Measurements from ENCODE around the gene RMI1. TPM values are rescaled to one million over a fixed set of nuclear protein-coding genes. Genes with fewer than 3 reads are reported as not detected.
A peak's percentile ranks its signal among the peaks of the same experiment; 100 is the strongest.

The RMI1 gene
- total RNA-seq, 1 donor, result 7.8 TPM

- H3K4me3 ChIP-seq (ENCODE audit: low read depth, low read length), result peak overlapping the region; percentile 72
- DNase-seq (ENCODE audit: low read depth), result no peak
- TF ChIP-seq, protein P1, sequence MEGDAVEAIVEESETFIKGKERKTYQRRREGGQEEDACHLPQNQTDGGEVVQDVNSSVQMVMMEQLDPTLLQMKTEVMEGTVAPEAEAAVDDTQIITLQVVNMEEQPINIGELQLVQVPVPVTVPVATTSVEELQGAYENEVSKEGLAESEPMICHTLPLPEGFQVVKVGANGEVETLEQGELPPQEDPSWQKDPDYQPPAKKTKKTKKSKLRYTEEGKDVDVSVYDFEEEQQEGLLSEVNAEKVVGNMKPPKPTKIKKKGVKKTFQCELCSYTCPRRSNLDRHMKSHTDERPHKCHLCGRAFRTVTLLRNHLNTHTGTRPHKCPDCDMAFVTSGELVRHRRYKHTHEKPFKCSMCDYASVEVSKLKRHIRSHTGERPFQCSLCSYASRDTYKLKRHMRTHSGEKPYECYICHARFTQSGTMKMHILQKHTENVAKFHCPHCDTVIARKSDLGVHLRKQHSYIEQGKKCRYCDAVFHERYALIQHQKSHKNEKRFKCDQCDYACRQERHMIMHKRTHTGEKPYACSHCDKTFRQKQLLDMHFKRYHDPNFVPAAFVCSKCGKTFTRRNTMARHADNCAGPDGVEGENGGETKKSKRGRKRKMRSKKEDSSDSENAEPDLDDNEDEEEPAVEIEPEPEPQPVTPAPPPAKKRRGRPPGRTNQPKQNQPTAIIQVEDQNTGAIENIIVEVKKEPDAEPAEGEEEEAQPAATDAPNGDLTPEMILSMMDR (IDR thresholded peaks at IDR 0.05; ENCODE audit: insufficient read depth, low read depth, low read length), result no peak
These were observed 23.4 kb upstream of the RMI1 start for GRCh38 chr9:83957248-83957513.

GRCh38 chr9:83959061-83959460 is 21.5 kb upstream of the RMI1 start:
- no peak overlapping the region for H3K4me3 ChIP-seq (ENCODE audit: low read depth, low read length)
- DNase-seq (ENCODE audit: low read depth), result peak; percentile 87
- TF ChIP-seq, protein P1 (IDR thresholded peaks at IDR 0.05; ENCODE audit: insufficient read depth, low read depth, low read length), result no peak

GRCh38 chr9:83960991-83961390 is 19.6 kb upstream of the RMI1 start:
- TF ChIP-seq, protein P1 (IDR thresholded peaks at IDR 0.05; ENCODE audit: insufficient read depth, low read depth, low read length), result no peak
- no peak overlapping the region for H3K4me3 ChIP-seq (ENCODE audit: low read depth, low read length)
- no peak for DNase-seq (ENCODE audit: low read depth)

- DNase-seq (ENCODE audit: low read depth), result peak; percentile 58
- TF ChIP-seq, protein P1 (IDR thresholded peaks at IDR 0.05; ENCODE audit: insufficient read depth, low read depth, low read length), result no peak
- H3K4me3 ChIP-seq (ENCODE audit: low read depth, low read length), result no peak overlapping the region
These were observed 18.4 kb upstream of the RMI1 start for GRCh38 chr9:83962165-83962564.

GRCh38 chr9:83964973-83965349 is 15.6 kb upstream of the RMI1 start:
- TF ChIP-seq, protein P1 (IDR thresholded peaks at IDR 0.05; ENCODE audit: insufficient read depth, low read depth, low read length), result no peak
- no peak overlapping the region for H3K4me3 ChIP-seq (ENCODE audit: low read depth, low read length)
- peak; percentile 25 for DNase-seq (ENCODE audit: low read depth)

DNA sequence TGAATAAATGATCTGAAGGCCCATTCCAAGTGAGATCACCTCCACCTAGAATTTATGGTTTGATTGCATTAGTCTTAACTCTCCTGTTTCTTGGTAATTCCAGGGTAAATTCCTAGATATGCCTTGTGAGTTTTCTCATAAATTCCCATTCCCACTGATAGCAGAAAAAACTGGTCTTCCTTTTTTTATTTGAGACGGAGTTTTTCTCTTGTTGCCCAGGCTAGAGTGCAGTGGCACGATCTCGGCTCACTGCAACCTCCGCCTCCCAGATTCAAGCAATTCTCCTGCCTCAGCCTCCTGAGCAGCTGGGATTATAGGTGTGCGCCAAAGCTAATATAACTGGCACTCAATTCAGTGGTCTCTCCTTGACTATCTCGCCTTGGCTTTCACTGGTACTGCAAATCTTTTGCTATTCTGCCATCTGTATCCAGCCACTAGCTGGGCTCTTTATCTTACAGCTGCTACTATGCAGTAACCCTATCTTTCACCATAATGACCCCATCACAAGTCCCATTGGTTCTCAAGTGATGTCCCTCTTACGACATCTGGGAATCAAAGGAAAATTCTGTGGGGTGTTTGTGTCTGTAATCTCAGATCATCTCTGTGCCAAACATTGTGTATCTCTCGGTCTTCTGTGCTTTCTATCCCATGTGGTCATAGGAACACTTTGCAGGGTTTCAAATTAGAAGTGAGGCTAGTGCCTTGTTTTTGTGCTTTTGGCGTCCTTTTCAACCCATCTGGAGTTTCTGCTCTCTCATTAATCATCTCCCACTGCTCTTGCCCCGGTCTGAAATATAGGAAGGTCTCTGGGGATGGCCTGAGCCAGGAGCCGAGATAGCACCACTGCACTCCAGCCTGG is 15.0 kb upstream of the RMI1 start:
- DNase-seq (ENCODE audit: low read depth), result peak; percentile 71
- TF ChIP-seq, protein P1 (IDR thresholded peaks at IDR 0.05; ENCODE audit: insufficient read depth, low read depth, low read length), result no peak
- no peak overlapping the region for H3K4me3 ChIP-seq (ENCODE audit: low read depth, low read length)

- TF ChIP-seq, protein P1 (IDR thresholded peaks at IDR 0.05; ENCODE audit: insufficient read depth, low read depth, low read length), result no peak
- no peak for DNase-seq (ENCODE audit: low read depth)
- H3K4me3 ChIP-seq (ENCODE audit: low read depth, low read length), result no peak overlapping the region
These were observed 14.4 kb upstream of the RMI1 start for GRCh38 chr9:83966209-83966582.

Measured in fibroblast of villous mesenchyme (primary cell).